ENCODE data around the gene VSTM2L.

Gene VSTM2L

GRCh38 chr20:37899105-37900045, 3.6 kb upstream of the VSTM2L start:
- no peak for DNase-seq (ENCODE audit: low read depth in 2 of 2, low spot score in 1 of 2)

- no peak for DNase-seq (ENCODE audit: low read depth in 2 of 2, low spot score in 1 of 2)
These were observed 1.7 kb upstream of the VSTM2L start for GRCh38 chr20:37901240-37901639.

GRCh38 chr20:37901654-37902503, 1.0 kb upstream of the VSTM2L start:
- no peak for DNase-seq (ENCODE audit: low read depth in 2 of 2, low spot score in 1 of 2)

GRCh38 chr20:37903317-37904007, 535 bp downstream of the VSTM2L start:
- no peak for DNase-seq (ENCODE audit: low read depth in 2 of 2, low spot score in 1 of 2)

GRCh38 chr20:37904008-37904642, 1.2 kb downstream of the VSTM2L start:
- DNase-seq (ENCODE audit: low read depth in 2 of 2, low spot score in 1 of 2) = no peak

GRCh38 chr20:37904845-37905373, 2.0 kb downstream of the VSTM2L start:
- no peak for DNase-seq (ENCODE audit: low read depth in 2 of 2, low spot score in 1 of 2)

- no peak for DNase-seq (ENCODE audit: low read depth in 2 of 2, low spot score in 1 of 2)
These were observed 3.0 kb downstream of the VSTM2L start for GRCh38 chr20:37905671-37906613.

- no peak for DNase-seq (ENCODE audit: low read depth in 2 of 2, low spot score in 1 of 2)
These were observed 4.4 kb downstream of the VSTM2L start for GRCh38 chr20:37907330-37907676.

- DNase-seq (ENCODE audit: low read depth in 2 of 2, low spot score in 1 of 2) = no peak
These were observed 4.9 kb downstream of the VSTM2L start for GRCh38 chr20:37907677-37908401.

- DNase-seq (ENCODE audit: low read depth in 2 of 2, low spot score in 1 of 2) = no peak
These were observed 8.3 kb downstream of the VSTM2L start for GRCh38 chr20:37911261-37911660.

GRCh38 chr20:37911838-37912281, 8.9 kb downstream of the VSTM2L start:
- DNase-seq (ENCODE audit: low read depth in 2 of 2, low spot score in 1 of 2) = no peak

GRCh38 chr20:37912874-37913273, 9.9 kb downstream of the VSTM2L start:
- DNase-seq (ENCODE audit: low read depth in 2 of 2, low spot score in 1 of 2) = no peak

GRCh38 chr20:37913567-37914366, 10.8 kb downstream of the VSTM2L start:
- no peak for DNase-seq (ENCODE audit: low read depth in 2 of 2, low spot score in 1 of 2)

GRCh38 chr20:37914367-37914671, 11.4 kb downstream of the VSTM2L start:
- no peak for DNase-seq (ENCODE audit: low read depth in 2 of 2, low spot score in 1 of 2)

GRCh38 chr20:37914672-37915433, 11.9 kb downstream of the VSTM2L start:
- DNase-seq (ENCODE audit: low read depth in 2 of 2, low spot score in 1 of 2) = peak in 1 of 2 donors; percentile 1

GRCh38 chr20:37915434-37915787, 12.5 kb downstream of the VSTM2L start:
- DNase-seq (ENCODE audit: low read depth in 2 of 2, low spot score in 1 of 2) = no peak

GRCh38 chr20:37915800-37916570, 13.1 kb downstream of the VSTM2L start:
- no peak for DNase-seq (ENCODE audit: low read depth in 2 of 2, low spot score in 1 of 2)
